HEK293T (cell line): ENCODE data around the gene SLC26A8.

Source experiments
- FOXK2 ChIP-seq: fragments of 450-650 bp; IDR thresholded peaks from 2 replicates; pipeline ENCODE4 v1.6.1; 2016; ENCODE audit warnings: mild to moderate bottlenecking
- LEF1 ChIP-seq: fragments of 450-650 bp; IDR thresholded peaks from 2 replicates; pipeline ENCODE4 v1.6.1; 2017; ENCODE audit warnings: mild to moderate bottlenecking, borderline replicate concordance

DNA sequence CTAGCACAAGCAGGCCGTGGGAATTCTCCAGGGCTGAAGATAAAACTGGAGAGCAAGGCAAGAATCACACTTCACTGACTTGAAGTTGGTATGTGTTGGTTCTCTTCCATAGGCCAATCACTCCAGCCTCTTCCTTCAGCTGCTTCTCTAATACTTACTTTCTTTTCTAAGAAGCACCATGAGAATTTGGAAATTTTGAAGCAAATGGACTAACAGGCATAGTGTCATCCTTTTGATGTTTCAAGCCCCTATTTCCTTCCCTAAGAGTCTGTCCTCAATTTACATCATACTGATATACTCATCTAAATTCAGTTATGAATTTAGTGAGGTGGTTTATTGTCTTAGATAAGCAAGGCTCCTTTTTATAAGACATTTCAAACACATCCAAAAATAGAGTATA, 24.0 kb downstream of the SLC26A8 start:
- TF ChIP-seq LEF1 (no peak), FOXK2 (no peak)
